Activated T-helper 1 cell treated with Interleukin-2 at 50 U/mL for 16 hours (primary cell): ENCODE data around the gene MLF2.
"Not testable (repeated sequence)": the region's sequence is repeated elsewhere in the genome, so short reads cannot be mapped to it uniquely, and the experiment has no call there.

Experiments used
- DNase-seq: peaks from one replicate; pipeline ENCODE4 v3.0.0-alpha.2; 2020; ENCODE audit warnings: low read depth

MLF2 gene

DNA sequence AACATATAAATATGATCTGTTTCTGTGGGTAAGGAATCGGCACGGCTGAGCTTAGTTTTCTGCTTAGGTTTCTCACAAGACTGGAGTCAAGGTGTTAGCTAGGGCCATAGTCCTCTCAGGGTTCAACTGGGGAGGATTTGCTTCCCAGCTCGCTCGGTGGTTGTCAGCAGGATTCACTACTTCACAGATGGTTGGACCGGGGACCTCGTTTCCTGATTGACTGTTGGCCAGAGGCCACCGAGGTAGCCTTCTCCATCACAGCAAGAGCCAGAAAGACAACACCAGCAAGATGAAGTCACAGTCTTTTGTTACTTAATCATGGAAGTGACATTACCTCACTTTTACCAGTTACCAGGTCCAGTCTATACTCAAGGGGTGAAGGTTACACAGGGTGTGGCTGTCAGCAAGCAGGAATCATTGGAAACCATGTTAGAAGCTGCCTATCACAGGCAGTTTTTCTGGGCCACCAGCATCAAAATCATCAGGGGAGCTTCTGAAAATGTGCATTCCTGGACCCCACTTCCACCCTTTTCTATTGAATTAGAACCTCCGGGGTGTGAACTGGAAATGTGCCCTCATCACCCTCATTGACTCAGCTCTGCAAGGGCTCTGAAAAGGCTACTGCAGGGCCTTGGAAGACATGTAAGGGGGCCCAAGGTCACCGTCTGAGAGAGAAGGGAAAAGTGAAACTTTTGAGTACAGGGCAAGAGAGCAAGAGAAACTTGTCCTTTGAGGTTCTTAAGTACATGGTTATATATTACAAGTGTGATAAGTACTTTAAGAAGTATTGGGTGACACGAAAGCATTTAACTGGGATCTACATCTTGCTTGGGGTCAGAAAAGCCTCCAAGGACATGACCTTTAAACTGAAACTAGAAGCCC is 18.2 kb downstream of the MLF2 start:
- no peak for DNase-seq

DNA sequence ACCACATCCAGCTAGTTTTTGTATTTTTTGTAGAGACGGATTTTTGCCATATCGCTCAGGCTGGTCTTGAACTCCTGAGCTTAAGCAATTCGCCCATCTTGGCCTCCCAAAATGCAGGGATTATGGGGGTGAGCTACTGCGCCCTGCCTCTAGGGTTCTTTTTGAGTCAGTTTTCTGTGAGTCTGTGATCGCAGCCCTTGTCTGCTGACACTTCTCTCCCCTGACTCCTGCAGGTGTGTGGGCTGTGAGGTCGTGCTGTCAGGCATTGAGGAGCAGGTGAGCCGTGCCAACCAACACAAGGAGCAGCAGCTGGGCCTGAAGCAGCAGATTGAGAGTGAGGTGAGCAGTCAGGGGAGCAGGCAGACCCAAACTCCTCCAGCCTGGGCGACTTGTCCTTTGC is 22.8 kb downstream of the MLF2 start:
- no peak for DNase-seq

DNA sequence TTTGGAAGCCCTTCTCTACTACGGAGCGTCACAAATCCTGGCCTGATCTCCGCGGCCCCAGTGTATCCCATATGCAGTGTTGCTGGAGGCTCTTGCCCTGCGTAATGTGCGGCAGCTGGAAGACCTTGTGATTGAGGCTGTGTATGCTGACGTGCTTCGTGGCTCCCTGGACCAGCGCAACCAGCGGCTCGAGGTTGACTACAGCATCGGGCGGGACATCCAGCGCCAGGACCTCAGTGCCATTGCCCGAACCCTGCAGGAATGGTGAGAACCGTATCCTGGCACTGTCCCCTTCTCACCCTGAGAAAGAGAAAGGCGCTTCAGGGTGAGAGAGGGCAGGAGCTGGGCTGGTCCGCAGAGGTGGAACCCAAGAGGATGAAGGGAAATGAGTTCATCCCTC is 23.8 kb downstream of the MLF2 start:
- no peak for DNase-seq

DNA sequence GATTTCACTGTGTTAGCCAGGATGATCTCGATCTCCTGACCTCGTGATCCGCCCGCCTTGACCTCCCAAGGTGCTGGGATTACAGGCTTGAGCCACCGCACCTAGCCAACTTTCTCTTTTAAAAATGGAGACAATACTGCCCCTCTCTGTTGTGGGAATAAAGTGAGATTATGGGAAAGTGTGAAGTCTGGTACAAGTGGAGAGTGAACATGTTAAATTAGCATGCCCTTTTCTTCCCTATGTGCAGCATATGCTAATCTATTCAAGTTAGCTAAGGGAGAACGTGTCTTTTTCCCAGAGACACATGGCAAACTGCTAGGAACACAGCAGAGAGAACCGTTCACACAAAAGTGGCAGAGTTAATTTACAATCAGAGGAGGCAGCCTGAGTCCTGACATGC is 27.6 kb downstream of the MLF2 start:
- DNase-seq: no peak

DNA sequence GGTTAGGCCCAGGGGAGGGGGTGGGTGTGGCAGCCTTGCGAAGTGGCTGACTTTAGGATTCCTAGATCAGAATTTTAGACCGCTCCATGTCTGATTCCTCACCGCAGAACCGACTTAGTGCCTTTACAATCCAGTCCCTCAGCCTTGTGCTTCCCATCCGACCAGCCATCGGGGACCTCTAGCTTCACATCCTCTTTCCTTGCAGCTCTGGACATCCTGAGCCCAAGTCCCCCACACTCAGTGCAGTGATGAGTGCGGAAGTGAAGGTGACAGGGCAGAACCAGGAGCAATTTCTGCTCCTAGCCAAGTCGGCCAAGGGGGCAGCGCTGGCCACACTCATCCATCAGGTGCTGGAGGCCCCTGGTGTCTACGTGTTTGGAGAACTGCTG is 28.5 kb downstream of the MLF2 start:
- DNase-seq: no peak

DNA sequence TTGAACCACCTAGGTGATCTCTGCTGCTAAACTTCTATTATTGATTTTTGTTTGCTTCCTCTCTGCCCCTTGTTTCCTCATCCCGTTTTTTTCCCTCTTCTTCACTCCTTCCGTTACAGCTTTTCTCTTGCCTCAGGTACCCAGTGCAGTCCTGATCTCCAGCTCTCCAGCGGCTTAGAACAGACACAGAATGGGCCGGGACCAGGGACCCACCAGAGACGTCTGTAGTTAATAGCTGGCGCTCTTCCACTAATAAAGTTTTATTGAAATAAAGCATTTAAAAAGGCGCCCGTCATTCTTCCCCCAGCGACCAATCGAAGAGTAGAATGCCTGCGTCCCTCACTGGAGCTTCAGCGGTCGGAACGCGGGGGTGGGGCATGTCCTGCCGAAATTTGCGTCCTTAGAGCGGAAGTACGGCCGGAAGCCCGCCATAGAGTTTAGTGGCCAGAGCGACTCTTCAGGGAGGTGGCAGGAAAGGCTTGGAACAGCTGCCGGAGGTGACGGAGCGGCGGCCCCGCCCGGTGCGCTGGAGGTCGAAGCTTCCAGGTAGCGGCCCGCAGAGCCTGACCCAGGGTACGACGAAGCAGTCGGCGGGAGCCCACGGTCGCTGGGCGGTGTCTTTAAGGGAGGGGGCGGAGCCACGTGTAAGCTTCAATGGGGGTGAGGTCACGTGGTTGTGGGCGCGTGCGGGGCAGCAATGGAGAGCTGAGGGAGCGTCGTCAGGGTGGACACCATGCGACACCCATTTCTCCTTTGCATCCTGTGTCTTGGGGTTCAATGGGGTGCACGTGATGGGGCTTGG is 29.1 kb downstream of the MLF2 start, which contains the start of gene COPS7A:
COPS7A (plus strand) TSS at position 440 of the 802 bp plus-strand sequence. CDS start 611 bp downstream, outside the sequence.
- DNase-seq: peak; percentile 91

DNA sequence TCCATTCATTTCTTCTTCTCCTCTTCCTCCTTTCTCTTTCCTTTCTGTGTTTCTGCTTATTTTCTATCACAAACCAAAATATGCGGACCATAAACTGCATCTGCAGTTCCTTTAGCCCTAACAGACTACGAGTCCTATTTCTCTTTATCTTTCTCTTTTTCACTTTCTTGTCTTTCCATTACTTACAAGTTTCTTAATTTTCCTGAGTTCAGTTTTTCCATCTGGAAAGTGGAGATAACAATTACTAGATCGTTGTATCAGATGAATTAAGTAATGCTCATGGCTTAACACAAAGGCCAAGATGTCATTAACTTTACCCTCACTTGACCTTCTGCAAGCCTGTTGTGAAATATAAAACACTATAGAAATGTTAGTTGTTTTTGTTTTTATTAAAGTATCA is 30.1 kb downstream of the MLF2 start:
- no peak for DNase-seq

DNA sequence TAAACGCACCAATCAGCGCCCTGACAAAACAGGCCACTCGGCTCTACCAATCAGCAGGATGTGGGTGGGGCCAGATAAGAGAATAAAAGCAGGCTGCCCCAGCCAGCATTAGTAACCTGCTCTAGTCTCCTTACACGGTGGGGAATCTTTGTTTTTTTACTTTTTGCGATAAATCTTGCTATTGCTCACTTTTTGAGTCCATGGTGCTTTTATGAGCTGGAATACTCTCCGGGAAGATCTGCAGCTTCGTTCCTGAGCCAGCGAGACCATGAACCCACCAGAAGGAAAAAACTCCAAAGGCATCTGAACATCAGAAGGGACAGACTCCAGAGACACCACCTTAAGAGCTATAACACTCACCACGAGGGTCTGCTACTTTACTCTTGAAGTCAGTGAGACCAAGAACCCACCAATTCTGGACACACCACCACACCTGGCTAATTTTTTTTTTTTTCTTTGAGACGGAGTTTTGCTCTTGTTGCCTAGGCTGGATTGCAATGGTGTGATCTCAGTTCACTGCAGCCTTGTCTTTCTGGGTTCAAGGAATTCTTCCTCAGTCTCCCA is 36.0 kb downstream of the MLF2 start:
- no peak for DNase-seq

DNA sequence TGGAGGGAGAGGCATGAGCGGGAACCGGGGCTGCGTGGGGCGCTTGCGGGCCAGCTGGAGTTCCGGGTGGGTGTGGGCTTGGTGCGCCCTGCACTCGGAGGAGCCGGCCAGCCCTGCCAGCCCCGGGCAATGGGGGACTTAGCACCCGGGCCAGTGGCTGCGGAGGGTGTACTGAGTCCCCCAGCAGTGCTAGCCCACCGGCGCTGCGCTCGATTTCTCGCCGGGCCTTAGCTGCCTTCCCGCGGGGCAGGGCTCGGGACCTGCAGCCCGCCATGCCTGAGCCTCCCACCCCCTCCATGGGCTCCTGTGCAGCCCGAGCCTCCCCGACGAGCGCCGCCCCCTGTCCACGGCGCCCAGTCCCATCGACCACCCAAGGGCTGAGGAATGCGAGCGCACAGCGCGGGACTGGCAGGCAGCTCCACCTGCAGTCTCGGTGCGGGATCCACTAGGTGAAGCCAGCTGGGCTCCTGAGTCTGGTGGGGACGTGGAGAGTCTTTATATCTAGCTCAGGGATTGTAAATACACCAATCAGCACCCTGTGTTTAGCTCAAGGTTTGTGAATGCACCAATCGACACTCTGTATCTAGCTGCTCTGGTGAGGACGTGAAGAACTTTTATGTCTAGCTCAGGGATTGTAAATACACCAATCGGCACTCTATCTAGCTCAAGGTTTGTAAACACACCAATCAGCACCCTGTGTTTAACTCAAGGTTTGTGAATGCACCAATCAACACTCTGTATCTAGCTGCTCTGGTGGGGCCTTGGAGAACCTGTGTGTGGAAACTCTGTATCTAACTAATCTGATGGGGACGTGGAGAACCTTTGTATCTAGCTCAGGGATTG is 36.7 kb downstream of the MLF2 start:
- not testable (repeated sequence) for DNase-seq

DNA sequence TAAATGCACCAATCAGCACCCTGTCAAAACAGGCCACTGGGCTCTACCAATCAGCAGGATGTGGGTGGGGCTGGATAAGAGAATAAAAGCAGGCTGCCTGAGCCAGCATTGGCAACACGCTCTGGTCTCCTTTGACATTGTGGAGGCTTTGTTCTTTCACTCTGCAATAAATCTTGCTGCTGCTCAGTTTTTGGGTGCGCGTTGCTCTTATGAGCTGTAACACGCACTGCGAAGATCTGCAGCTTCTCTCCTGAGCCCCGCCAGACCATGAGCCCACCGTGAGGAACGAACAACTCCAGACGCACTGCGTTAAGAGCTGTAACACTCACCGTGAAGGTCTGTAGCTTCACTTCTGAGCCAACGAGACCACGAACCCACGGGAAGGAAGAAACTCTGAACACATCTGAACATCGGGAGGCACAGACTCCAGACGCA is 44.0 kb downstream of the MLF2 start:
- no peak for DNase-seq

DNA sequence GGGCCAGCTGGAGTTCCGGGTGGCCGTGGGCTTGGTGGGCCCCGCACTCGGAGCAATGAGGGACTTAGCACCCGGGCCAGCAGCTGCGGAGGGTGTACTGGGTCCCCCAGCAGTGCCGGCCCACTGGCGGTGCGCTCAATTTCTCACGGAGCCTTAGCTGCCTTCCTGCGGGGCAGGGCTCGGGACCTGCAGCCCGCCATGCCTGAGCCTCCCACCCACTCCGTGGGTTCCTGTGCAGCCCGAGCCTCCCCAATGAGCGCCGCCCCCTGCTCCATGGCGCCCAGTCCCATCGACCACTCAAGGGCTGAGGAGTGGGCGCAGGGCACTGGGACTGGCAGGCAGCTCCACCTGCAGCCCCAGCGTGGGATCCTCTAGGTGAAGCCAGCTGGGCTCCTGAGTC is 44.6 kb downstream of the MLF2 start:
- DNase-seq: not testable (repeated sequence)

DNA sequence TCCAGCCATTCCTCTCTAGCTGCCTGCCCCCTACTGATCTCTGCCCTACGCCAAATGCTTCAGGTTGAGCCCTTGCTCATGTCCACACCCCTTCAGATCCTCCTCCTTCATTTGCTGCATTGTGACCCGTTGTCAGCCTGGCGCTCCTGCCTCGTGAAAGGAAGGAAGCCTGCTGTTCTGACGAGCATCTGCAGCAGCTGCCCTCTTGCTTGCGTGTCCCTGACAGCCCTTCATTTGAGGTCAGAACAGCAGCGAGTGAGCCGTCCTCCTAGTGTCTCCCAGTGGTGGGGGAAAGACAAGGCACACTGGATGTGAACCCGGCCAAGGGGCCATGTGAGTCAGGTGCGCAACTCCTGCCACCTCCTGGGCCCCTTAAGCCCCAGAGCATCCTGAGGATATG is 49.3 kb downstream of the MLF2 start:
- no peak for DNase-seq

DNA sequence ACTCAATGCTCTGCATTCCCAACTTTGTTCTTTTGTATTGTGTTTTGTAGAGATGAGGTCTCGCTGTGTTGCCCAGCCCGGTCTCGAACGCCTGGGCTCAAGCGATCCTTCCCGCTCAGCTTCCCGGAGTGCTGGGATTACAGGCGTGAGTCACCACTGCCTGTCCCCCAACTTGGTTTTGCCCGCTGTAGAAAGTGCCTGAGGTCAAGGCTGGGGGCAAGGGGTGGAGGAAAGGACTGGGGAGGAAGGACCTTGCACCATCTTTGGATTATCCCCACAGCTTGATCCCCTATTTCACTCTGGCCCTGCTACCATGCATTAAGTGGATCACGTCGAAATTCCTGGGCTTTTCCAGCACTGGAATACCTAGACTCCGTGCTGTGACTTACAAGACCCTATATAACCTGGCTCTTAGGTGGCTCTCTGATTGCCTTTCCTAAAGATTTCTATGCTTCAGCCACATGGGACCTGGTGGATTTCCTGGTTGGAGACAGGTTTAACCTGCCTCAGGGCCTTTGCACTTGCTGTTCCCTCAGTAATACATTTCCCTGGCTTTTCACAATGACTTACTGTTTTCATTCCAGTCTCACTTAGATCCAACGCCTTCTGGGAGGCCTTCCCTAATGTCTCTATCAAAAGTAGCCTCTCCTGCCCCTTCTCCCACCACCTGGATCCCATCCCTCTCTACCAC is 51.7 kb downstream of the MLF2 start:
- no peak for DNase-seq

DNA sequence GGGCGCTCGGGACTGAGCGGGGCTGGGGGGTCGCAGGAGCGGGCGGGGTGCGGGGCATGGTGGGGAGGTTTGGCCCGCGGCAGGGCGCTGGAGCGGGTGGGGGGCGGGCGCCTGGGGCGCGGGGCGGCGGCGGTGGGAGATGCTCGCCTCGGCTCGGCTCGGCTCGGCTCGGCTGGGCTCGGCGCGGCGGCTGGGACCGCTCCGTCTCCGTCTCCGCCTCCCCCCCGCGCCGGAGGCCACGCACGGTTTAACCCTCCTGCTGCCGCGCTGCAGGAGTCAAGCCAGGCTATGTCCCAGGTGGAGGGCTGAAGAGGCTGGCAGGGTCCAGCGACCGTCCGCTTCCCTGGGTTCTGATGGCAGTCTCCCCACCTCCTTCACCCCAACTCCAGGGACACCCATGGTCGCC is 52.3 kb downstream of the MLF2 start, which contains the start of gene PIANP:
PIANP (minus strand) TSS at position 170 of the 406 bp plus-strand sequence. CDS start 2,754 bp downstream, outside the sequence.
- peak; percentile 43 for DNase-seq

DNA sequence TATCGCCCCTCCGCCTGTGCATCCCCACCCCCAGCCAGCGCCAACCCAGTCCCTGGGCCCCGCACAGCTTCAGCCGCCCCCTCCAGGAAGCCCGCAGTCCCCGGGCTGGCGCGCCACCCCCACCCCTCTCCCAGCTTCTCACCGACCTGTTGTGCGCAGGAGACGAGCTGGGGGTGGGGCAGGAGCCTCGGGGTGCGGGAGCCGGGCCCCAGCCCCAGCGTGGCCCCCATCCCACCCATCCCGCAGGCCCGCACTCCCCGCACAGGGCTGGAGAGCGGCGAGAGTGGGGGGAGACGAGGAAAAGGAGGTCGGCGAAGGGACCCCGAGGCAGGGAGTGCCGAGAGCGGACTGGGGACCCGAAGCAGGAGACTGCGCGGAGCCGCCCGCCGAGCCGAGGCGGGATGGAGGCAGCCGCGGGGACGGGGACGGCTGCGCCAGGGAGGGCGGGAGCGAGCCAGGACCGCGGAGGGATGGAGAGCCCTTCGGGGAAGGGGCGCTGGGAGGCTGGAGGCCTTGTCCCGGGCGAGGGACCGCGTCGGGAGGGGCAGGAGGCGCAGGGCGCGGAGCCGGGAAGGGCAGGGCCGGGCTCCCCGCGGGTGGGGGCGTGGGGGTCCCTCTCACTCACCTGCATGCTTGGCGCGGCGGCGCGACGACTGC is 52.8 kb downstream of the MLF2 start:
- no peak for DNase-seq

DNA sequence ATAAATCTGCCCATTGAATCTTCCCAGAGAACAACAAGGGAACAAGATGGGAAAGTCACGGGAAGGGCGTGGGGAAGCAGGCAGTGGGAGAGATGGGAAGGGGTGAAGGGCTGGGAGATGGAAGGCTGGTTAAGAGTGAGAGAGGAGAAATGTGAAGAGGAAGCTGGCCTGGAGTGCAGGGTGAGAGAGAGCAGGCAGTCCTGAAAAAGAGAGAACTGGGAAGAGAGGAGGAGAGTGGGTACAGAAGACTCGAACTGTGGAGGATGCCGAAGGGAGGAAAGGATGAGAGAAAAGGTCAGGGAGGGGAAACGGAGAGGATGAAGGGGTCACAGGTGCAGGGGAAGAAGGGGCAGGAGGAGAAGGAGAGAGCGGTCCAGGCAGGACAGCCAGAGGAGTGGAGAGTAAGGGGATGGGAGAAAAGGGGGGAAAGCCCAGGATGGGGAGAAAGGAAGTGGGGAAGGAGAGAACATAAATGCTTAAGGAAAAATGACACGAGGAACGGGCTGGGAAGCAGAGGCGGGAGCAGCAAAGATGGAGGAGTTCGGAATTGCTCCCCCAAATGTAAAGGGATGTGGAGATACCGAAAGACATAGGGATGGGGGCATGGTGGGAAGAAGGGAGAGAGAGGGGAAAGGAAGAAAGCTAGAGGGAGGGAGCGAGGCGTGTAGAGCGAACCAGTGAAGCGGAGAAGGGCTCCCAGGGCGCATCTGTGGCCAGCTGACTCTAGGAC is 53.5 kb downstream of the MLF2 start:
- no peak for DNase-seq

DNA sequence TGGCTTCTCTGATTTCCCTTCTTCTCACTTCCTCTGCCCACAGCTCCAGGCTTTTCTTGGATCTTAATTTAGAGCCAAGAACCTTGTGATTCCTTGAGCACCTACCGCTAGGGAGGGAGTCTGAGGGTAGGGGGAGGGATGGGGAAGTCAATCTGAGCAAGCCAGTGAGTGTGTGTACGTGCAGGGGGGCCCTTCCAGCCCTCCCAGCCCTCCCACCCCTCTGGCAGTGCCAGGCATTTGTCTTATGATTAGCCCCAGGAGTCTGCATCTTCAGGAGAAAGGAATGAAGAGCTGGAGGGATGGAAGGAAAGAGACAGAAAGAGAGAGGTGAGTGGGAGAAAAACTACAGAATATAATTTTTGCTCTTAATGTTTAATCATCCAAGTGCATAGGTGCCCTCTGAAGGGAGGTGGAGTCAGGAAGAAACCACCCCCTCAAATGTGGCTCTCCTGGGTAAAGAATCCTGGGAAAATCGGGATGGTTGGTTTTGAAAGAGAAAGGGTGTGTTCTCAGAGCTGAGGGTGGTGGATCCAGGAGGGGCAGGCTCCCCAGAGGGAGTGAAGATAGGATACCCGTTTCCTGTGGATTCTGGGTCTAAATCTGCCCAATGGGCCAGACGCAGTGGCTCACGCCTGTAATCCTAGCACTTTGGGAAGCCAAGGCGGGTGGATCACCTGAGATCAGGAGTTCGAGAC is 54.4 kb downstream of the MLF2 start:
- DNase-seq: no peak
